HG03095 (cell line): Measurements from ENCODE around the gene CCNJ.
"Not testable (repeated sequence)": the region's sequence is repeated elsewhere in the genome, so short reads cannot be mapped to it uniquely, and the experiment has no call there.

Source experiments
- ATAC-seq: cut with Tn5 transposase; IDR thresholded peaks from one replicate; pipeline ENCODE4 v1.9.1; 2021; ENCODE audit warnings: moderate library complexity; ENCODE audit not compliant: unreplicated experiment

The CCNJ gene, protein sequence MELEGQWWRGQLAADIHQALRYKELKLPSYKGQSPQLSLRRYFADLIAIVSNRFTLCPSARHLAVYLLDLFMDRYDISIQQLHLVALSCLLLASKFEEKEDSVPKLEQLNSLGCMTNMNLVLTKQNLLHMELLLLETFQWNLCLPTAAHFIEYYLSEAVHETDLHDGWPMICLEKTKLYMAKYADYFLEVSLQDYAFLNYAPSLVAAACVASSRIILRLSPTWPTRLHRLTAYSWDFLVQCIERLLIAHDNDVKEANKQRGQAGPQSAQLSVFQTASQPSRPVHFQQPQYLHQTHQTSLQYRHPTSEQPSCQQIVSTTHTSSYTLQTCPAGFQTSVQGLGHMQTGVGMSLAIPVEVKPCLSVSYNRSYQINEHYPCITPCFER

DNA sequence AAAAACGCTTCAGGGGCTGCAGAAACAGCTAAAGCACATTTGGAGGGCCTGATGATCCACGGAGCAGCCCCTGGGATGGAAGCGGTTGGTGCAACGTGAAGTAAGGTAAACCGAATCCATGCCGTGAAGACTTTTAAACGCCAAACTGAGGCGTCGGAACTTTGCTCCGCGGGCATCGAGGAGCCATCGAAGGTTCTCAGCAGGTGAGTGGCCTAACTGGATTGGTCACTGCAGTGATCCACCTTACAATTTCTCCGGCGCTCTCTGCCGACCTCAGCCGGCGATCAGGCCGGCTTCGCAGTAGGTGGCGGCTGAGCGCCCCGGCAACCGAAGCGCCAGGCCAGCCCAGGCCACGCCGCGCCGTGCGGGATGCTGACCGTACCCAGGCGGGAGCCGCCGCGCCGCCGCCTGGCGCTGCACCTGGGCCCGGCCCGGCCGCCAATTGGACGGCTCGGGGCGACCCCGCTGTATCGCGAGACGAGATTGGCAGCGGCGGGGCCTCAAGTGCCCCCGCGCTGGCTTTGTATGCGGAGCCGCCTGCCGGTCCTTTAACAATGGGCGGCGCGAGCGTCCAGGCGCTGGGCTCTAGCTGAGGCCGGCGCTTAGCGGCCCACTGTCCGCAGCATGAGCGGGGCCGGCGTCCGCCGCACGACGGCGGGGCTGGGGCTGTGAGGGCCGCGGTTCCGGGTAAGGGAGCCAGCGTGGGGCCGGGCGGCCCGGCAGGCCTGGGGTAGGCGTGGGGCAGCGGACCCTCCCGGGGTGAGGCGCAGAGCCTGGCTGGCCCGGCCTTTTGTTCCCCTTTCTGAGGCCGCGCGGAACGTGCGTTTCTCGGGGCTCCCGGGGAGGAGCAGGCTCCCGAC is at the start of gene CCNJ:
Gene CCNJ (plus strand): TSS at position 551 of the 860 bp plus-strand sequence. CDS start 811 bp downstream, outside the sequence.
- peak; percentile 83 for ATAC-seq

DNA sequence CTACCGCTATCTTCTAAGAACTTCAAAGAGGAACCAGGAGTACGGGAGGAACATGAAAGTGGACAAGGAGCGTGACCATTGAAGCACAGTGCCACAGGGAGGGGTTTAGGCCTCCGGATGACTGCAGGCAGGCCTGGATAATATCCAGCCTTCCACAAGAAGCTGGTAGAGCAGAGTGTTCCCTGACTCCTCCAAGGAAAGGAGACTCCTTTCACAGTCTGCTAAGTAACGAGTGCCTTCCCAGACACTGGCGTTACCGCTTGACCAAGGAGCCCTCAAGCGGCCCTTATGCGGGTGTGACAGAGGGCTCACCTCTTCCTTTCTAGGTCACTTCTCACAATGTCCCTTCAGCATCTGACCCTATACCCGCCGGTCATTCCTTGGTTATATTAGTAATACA is 49.0 kb upstream of the CCNJ start:
- ATAC-seq: not testable (repeated sequence)

GRCh38 chr10:95998255-95998784 is 45.1 kb upstream of the CCNJ start:
- no peak for ATAC-seq

DNA sequence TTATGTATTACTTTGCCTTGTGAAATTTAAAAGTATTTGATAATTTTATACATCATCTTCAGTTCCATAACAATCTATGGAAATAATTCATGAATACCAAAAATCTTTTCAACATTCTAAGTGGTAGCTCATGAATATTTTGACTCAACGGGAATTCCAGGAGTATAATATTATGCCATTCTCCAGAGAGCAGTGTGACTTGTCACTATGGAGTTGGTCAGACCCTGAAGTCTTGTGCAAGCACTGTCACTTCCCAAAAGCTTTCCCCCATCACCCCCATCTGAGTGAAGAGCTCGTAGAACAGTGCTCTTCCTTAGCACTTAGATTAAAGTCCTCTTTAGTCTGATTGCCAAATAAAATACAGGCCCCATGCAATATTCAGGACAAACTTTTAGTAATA is 29.4 kb upstream of the CCNJ start:
- no peak for ATAC-seq

GRCh38 chr10:96014473-96015102 is 28.8 kb upstream of the CCNJ start:
- ATAC-seq: no peak

DNA sequence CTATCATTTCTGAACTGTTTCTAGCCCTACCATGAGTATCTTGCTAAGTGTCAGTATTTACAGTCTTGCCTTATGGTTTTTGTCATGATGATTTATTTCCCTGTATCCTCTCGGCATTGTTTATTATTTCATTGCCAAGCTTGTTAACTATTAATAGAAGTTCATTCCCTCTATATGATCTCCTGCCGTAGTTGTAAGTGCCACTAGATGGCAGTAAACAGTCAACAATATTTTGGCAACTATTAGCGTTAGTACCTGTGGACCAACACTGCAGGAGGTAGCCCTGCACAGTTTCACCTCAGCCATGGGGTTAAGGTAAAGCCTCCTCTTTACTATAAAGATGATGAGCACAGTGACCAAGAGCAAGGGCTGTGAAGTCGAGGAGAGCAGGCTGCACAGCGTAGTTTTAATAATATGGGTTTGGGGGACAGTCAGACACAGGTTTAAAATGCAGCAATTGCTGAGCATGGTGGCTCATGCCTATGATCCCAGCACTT is 26.1 kb upstream of the CCNJ start:
- peak; percentile 77 for ATAC-seq

DNA sequence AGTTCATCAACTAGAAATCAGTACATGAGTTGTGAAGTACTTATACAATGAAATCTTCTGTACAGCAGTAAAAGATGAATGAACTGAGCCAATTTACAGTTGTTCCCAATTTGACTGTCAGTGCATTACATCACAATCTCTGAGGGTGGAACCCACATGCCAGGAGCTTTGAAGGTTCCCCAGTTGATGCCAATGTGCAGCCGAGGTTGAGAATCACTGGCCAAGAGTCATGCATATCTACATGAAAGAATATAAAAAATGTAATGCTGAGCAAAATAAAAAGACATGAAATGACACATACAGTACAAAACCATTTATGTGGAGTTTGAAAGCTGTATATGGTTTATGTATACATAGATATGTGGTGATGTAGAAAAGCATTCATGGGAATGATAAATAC is 22.1 kb upstream of the CCNJ start:
- ATAC-seq: no peak

DNA sequence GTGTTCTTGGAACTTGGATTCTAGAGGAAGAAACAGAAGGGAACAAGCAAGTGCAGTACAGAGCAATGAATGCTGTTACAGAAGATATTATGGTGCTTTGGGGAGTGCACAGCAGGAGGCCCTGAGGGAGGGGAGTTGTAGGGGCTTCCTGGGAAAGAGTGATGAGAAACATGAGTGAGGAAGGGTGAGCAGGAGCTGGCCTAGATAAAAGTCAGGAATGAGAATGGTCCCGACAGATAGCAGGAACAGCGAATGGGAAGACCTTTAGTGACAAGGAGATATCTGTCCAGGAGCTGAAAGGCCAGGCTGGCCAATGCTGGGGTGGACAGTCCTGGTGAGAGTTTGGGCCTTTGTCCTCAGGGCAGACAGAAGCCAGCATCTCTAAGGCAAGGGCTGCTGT is 20.6 kb upstream of the CCNJ start:
- ATAC-seq: no peak

- ATAC-seq: no peak
These were observed 20.2 kb upstream of the CCNJ start for GRCh38 chr10:96023168-96023567.

- ATAC-seq: no peak
These were observed 17.8 kb upstream of the CCNJ start for GRCh38 chr10:96025566-96025965.

DNA sequence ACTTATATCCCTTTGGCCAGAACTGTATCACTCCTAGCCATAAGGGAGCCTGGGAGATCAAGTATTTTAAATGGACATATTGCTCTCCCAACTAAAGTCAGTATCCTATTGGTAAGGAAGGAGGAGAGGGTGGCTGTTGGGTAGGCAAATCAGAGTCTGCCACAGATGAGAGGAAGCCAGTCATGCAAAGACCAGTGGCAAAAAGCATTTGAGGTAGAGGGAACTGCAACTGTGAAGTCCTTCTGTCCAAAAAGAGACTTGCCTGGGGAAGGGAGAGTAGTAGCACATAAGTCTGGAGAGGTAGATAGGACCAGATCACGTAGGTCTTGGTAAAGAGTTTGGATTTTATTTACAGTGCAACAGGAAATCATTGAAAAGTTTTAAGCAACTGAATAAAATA is 8.8 kb upstream of the CCNJ start:
- ATAC-seq: no peak

DNA sequence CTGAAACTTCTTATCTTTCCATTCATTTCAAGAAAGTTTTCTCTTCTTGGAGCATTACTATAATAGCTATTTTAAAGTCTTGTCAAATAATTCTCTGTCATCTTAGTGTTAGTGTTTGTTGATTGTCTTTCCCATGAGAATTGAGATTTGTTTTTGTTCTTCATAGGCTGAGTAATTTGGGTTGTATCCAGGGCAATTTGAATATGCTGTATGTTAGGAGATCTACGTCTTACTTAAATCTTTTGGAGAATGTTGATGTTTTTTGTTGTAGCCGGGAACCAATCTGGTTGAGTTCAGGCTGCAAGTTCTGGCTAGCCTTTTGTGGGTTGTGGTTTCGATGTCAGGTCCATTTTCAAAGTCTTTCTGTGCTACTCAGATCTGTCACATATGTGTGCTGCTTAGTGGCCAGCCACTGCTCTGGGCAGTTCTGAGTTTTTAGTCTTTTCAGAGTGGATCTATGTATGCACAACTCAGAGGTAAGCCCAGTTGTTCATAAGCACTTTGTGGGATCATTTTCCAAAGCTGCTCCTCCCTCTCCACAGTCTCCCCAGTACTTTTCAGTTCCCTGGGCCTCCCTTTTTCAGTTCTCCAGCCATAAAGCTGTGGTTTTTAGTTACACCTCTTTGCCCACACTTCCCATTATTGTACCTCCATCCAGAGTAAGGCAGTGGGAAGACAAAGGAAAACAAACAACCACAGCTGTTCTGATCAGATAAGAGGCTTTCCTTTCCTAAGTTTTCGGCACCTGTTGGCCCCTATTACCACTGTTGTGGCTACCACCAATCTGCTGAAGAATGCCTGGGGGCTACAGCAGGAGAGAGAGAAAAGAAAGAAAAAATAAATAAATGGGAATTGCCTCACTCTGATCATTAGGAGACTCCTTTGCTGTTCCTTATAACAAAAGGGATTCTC is 4.7 kb upstream of the CCNJ start:
- ATAC-seq: no peak

- no peak for ATAC-seq
These were observed 2.2 kb upstream of the CCNJ start for GRCh38 chr10:96041146-96041545.

DNA sequence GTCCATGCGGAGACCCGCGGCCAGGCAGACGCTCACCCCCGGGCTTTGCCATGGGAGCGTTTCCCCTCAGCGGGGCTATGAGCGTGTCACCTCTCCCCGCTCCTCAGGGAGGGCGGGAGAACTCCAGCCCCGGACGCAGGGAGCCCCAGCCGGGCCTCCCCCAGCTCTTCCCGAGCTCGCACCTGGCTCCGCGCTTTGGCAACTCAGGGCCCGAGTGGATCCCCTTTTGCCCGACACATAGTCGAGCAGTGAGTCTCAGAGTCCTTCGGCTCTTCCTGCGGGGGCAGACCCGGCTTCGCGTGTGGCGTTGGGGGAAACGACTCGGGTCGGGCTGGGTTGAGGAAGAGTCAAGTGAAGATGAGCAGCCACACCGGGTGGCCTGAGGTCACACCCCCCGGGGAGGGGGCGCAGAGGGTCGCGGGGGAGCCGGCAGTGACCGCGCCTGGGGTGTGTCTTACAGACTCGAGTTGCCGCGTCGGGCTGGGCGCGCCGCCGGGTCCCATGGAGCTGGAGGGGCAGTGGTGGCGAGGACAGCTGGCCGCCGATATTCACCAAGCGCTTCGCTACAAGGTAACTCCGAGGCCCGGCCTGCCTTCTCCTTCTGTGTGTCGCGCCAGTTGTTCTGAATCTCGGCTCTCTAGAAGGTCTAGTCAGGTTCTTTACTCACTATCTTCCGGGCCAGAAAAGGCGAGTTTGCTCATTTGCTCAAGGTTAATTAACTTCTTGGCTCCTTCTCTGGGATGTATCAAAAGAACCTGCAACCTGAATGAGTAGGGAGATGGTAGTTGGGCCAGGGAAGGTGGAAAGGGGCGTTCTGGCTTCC is 721 bp downstream of the CCNJ start:
- ATAC-seq: peak; percentile 32

DNA sequence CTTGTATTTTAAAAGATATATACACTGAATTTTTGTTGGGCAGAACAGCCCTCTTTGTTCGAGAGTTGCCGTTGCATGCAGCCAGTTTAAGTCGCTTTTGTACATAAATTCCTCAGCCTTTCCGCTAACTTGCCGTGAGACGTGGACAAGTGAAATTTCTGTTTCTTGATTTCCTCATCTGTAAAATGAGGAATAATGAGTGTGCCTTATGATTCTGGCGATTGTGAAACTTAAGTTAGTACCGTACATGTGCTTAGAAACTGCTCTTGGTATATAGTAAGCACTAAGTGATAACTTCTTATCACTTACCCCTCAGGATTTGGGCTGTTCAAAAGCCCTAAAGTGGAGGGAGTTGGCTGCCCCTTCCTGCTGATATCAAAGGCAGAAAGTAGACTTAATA is 1.4 kb downstream of the CCNJ start:
- no peak for ATAC-seq

GRCh38 chr10:96046546-96046945 is 3.2 kb downstream of the CCNJ start:
- no peak for ATAC-seq

GRCh38 chr10:96047004-96047649 is 3.7 kb downstream of the CCNJ start:
- ATAC-seq: no peak

DNA sequence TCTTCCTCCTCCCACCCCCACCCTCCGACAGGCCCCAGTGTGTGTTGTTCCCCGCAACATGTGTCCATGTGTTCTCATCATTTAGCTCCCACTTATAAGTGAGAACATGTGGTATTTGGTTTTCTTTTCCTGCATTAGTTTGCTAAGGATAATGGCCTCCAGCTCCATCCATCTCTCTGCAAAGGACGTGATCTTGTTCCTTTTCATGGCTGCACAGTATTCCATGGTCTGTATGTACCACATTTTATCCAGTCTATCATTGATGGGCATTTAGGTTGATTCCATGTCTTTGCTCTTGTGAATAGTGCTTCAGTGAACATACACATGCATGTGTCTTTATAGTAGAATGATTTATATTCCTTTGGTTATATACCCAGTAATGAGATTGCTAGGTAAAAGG is 4.5 kb downstream of the CCNJ start:
- ATAC-seq: not testable (repeated sequence)

DNA sequence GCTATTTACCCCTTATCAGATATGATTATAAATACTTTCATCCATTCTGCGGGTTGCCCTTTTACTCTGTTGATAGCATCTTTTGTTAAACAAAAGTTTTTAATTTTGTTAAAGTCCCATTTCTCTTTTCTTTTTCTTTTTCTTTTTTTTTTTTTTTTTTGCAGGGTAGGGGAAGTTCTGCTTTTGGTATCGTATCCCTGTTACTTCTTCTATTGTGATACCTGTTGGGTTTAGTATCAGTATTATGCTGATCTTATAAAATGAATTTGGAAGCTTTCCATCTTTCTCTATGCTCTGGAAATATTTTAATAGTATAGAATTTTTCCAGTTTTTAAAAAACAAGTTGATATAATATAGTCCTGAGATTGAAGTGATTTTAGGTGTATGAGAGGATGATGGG is 6.0 kb downstream of the CCNJ start:
- ATAC-seq: no peak
